GM12892 (cell line): ENCODE measurements around the gene MTCH1.

Experiments used
- POLR2A ChIP-seq: IDR thresholded peaks from 2 replicates; pipeline ENCODE4 v1.6.1; 2011; ENCODE audit warnings: low read depth, low read length, control low read depth
- TAF1 ChIP-seq: IDR thresholded peaks from 2 replicates; pipeline ENCODE4 v1.6.1; 2011; ENCODE audit warnings: low read depth, mild to moderate bottlenecking, control low read depth, low read length, borderline replicate concordance

GRCh38 chr6:36924778-36925374 lies 61.1 kb downstream of the MTCH1 start:
- TF ChIP-seq TAF1, result no peak
- TF ChIP-seq POLR2A, result no peak
